Uterus (tissue), 4 donors: ENCODE data around the gene NDE1. TPM values are rescaled to one million over a fixed set of nuclear protein-coding genes. Genes with fewer than 3 reads are reported as not detected.

ENCODE experiments used
- DNase-seq, 2 donors: peaks; one replicate each; pipeline ENCODE4 v3.0.0-alpha.2; 2019 to 2020
- H3K27ac ChIP-seq, 2 donors: fragments of 200-600 bp; sonication (generic); 1 replicate in 1 of 2; 2 replicates in 1 of 2; pipeline ENCODE4 v1.5.1; 2016 to 2018
- H3K27me3 ChIP-seq, 2 donors: fragments of 200-600 bp; sonication (generic); one replicate each; pipeline ENCODE4 v1.5.1; 2018 to 2019; ENCODE audit warnings: control low read depth in 1 of 2
- H3K36me3 ChIP-seq, 2 donors: fragments of 200-600 bp; sonication (generic); one replicate each; pipeline ENCODE4 v1.5.1; 2019; ENCODE audit warnings: control low read depth in 1 of 2
- H3K4me1 ChIP-seq, 2 donors: fragments of 200-600 bp; sonication (generic); one replicate each; pipeline ENCODE4 v1.5.1; 2018 to 2019; ENCODE audit warnings: control low read depth in 1 of 2
- H3K4me3 ChIP-seq, 2 donors: fragments of 200-600 bp; sonication (generic); 1 replicate in 1 of 2; 2 replicates in 1 of 2; pipeline ENCODE4 v1.5.1; 2018 to 2019; ENCODE audit warnings: mild to moderate bottlenecking in 1 of 2
- H3K9me3 ChIP-seq, 2 donors: fragments of 200-600 bp; sonication (generic); one replicate each; pipeline ENCODE4 v1.5.1; 2019; ENCODE audit warnings: control low read depth in 1 of 2
- POLR2A ChIP-seq, 2 donors: fragments of 450-650 bp; IDR thresholded peaks; one replicate each; pipeline ENCODE4 v1.6.1; 2016; ENCODE audit warnings: antibody characterized with exemption in 2 of 2, mild to moderate bottlenecking in 1 of 2, moderate library complexity in 1 of 2
- intact Hi-C: fragments of 100-400 bp; cut with DNase I; formaldehyde crosslinking; loops from one replicate; pipeline ENCODE4 v1.15.1; 2023; ENCODE audit warnings: low total_unique reads
- total RNA-seq, 4 donors: library from RNA; depleted of rRNA in 3 of 4; stranded (reverse); fragments of >200 nt in 3 of 4; gene quantifications; one replicate each; pipeline versions ENCODE4 v1.1.0 to v1.2.4, GENCODE V29; 2014 to 2023
- TF ChIP-seq, protein P1 (sequence below), 4 experiments: fragments of 200-600 bp in 2 of 4; fragments of 450-650 bp in 2 of 4; sonication (generic) in 2 of 4; IDR thresholded peaks; one replicate each; pipeline ENCODE4 v1.5.1; 2016 to 2019; ENCODE audit warnings: antibody characterized with exemption in 4 of 4, mild to moderate bottlenecking in 2 of 4, moderate library complexity in 1 of 4
- donor health status: DM: yes; HTN: yes; CAD: no.

NDE1 gene
- total RNA-seq, 4 donors from 2014 or later = 23.8 to 53.4 (median 39.2) TPM

DNA sequence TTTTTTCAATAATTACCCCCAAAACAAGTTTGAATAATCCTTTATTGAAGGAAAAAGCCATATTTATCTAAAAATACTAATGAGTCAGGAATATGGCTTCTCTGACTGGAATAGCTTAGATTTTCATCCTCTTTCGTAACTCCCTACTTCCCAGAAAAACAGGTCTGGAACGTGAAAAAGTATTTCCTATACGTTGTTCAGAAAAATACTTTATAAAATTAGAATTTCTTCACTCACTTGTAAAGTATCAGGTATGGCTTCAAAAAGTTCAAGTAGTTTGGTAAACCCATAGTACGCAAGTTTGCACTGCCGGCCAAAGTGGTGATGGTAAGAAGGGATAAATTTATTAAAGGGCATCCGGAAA, 40.8 kb upstream of the NDE1 start:
- intact Hi-C loops = no loop called here
- Histone ChIP-seq H3K36me3 (no peaks in the 10 kb centered on the region), H3K4me1 (no peaks in the 10 kb centered on the region), H3K27me3 (no peaks in the 10 kb centered on the region), H3K27ac (no peak overlapping the region), H3K9me3 (no peaks in the 10 kb centered on the region), H3K4me3 (no peak overlapping the region)
- no peak for TF ChIP-seq POLR2A (IDR thresholded peaks at IDR 0.05)
- TF ChIP-seq, protein P1, sequence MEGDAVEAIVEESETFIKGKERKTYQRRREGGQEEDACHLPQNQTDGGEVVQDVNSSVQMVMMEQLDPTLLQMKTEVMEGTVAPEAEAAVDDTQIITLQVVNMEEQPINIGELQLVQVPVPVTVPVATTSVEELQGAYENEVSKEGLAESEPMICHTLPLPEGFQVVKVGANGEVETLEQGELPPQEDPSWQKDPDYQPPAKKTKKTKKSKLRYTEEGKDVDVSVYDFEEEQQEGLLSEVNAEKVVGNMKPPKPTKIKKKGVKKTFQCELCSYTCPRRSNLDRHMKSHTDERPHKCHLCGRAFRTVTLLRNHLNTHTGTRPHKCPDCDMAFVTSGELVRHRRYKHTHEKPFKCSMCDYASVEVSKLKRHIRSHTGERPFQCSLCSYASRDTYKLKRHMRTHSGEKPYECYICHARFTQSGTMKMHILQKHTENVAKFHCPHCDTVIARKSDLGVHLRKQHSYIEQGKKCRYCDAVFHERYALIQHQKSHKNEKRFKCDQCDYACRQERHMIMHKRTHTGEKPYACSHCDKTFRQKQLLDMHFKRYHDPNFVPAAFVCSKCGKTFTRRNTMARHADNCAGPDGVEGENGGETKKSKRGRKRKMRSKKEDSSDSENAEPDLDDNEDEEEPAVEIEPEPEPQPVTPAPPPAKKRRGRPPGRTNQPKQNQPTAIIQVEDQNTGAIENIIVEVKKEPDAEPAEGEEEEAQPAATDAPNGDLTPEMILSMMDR (IDR thresholded peaks at IDR 0.05) = no peak
- DNase-seq = no peak

- no peaks in the 10 kb centered on the region for H3K27me3 ChIP-seq
- H3K4me3 ChIP-seq = no peak overlapping the region
- H3K4me1 ChIP-seq = no peaks in the 10 kb centered on the region
- no peak for DNase-seq
- H3K27ac ChIP-seq = no peak overlapping the region
- TF ChIP-seq, protein P1 (IDR thresholded peaks at IDR 0.05) = no peak
- TF ChIP-seq POLR2A (IDR thresholded peaks at IDR 0.05) = no peak
- no peaks in the 10 kb centered on the region for H3K36me3 ChIP-seq
- intact Hi-C loops = no loop called here
- no peaks in the 10 kb centered on the region for H3K9me3 ChIP-seq
Measured at GRCh38 chr16:15610369-15610871, 39.6 kb upstream of the NDE1 start.

DNA sequence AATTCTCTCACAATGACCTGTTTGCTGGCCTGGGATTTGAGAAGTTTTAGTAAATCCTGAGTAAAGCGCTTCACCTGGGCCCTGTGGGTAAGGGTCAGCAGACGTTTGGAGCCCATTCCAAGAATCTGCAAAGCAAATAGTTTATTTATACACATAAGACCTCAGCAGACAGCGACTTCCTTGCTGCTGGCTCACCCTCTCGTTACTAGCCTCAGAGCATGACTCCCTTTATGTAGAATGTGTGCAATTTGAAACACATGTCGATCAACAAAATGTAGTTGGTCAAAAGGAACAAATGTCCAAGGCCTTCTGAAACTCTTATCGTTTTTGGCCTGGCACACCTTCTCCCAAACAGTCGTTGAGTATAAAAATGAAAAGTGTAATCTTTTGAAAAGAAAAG, 38.4 kb upstream of the NDE1 start:
- Histone ChIP-seq H3K4me3 (no peak overlapping the region), H3K36me3 (no peaks in the 10 kb centered on the region), H3K27ac (no peak overlapping the region), H3K4me1 (no peaks in the 10 kb centered on the region), H3K27me3 (no peaks in the 10 kb centered on the region), H3K9me3 (no peaks in the 10 kb centered on the region)
- TF ChIP-seq, protein P1 (IDR thresholded peaks at IDR 0.05) = no peak
- no peak for TF ChIP-seq POLR2A (IDR thresholded peaks at IDR 0.05)
- intact Hi-C loops = no loop called here
- DNase-seq = no peak

GRCh38 chr16:15613676-15614075, 36.4 kb upstream of the NDE1 start:
- Histone ChIP-seq H3K27ac (no peak overlapping the region), H3K36me3 (no peaks in the 10 kb centered on the region), H3K27me3 (no peaks in the 10 kb centered on the region), H3K4me1 (no peaks in the 10 kb centered on the region), H3K9me3 (no peaks in the 10 kb centered on the region), H3K4me3 (no peak overlapping the region)
- intact Hi-C loops = no loop called here
- TF ChIP-seq, protein P1 (IDR thresholded peaks at IDR 0.05) = no peak
- DNase-seq = no peak

- no peaks in the 10 kb centered on the region for H3K4me1 ChIP-seq
- no peaks in the 10 kb centered on the region for H3K27me3 ChIP-seq
- intact Hi-C loops = no loop called here
- no peak for TF ChIP-seq POLR2A (IDR thresholded peaks at IDR 0.05)
- TF ChIP-seq, protein P1 (IDR thresholded peaks at IDR 0.05) = no peak
- no peaks in the 10 kb centered on the region for H3K36me3 ChIP-seq
- no peaks in the 10 kb centered on the region for H3K9me3 ChIP-seq
- no peak for DNase-seq
- no peak overlapping the region for H3K27ac ChIP-seq
- no peak overlapping the region for H3K4me3 ChIP-seq
Measured at GRCh38 chr16:15616012-15616411, 34.0 kb upstream of the NDE1 start.
